Peyer's patch (tissue), 4 donors: ENCODE results near the gene NFATC3.

Source experiments
- POLR2A ChIP-seq, 2 donors: fragments of 450-650 bp; IDR thresholded peaks; one replicate each; pipeline ENCODE4 v1.5.1; 2017; ENCODE audit warnings: antibody characterized with exemption in 2 of 2, mild to moderate bottlenecking in 2 of 2, moderate library complexity in 2 of 2
- TF ChIP-seq, protein P1 (sequence below), 6 experiments: fragments of 450-650 bp in 4 of 6; fragments of 200-600 bp in 2 of 6; sonication (generic) in 1 of 6; IDR thresholded peaks; one replicate each; pipeline ENCODE4 v1.5.1; 2017 to 2019; ENCODE audit warnings: antibody characterized with exemption in 6 of 6, mild to moderate bottlenecking in 3 of 6, moderate library complexity in 1 of 6

DNA sequence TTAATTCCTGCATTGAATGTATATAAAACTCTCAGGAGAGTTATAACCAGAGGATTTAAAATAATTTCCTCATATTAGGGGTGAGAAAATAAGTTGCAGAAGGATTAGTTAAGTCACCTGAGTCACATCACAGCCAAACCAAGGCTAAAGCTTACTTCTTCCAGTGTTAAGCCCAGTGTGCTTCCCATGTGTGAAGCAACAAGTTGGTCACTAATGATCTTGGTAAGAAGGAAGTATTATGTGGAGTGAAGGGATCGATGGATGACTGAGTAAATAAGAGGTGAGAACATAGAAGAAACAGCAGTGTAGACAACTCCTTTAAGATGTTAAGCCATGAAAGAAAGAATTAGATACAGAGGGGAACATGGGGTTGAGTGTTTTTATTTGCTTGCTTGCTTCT is 130.1 kb downstream of the NFATC3 start:
- TF ChIP-seq, protein P1, sequence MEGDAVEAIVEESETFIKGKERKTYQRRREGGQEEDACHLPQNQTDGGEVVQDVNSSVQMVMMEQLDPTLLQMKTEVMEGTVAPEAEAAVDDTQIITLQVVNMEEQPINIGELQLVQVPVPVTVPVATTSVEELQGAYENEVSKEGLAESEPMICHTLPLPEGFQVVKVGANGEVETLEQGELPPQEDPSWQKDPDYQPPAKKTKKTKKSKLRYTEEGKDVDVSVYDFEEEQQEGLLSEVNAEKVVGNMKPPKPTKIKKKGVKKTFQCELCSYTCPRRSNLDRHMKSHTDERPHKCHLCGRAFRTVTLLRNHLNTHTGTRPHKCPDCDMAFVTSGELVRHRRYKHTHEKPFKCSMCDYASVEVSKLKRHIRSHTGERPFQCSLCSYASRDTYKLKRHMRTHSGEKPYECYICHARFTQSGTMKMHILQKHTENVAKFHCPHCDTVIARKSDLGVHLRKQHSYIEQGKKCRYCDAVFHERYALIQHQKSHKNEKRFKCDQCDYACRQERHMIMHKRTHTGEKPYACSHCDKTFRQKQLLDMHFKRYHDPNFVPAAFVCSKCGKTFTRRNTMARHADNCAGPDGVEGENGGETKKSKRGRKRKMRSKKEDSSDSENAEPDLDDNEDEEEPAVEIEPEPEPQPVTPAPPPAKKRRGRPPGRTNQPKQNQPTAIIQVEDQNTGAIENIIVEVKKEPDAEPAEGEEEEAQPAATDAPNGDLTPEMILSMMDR (IDR thresholded peaks at IDR 0.05) = no peak
- no peak for TF ChIP-seq POLR2A (IDR thresholded peaks at IDR 0.05)
